NCI-H1105 treated with DMSO at 0.1 percent for 48 hours (cell line): ENCODE results near the gene TRRAP.
"Not testable (repeated sequence)": the region's sequence is repeated elsewhere in the genome, so short reads cannot be mapped to it uniquely, and the experiment has no call there.

Experiments
- DNase-seq: peaks from one replicate; lab custom pipeline; 2025; lab: John Stamatoyannopoulos, UW

The TRRAP gene

DNA sequence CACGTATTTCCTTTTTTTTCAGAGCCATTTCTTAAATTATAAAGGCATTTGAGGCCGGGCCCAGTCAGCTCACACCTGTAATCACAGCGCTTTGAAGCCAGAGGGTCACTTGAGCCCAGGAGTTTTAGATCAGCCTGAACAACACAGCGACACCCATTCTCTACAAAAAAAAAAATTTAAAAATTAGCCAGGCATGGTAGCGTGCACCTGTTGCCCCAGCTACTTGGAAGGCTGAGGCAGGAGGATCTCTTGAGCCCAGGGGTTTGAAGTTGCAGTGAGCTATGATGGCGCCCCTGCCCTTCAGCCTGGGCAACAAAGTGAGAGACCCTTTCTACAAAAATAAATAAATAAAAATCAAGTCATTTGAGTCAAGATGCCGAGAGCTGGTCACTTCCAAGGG is 11.6 kb upstream of the TRRAP start:
- DNase-seq = no peak

DNA sequence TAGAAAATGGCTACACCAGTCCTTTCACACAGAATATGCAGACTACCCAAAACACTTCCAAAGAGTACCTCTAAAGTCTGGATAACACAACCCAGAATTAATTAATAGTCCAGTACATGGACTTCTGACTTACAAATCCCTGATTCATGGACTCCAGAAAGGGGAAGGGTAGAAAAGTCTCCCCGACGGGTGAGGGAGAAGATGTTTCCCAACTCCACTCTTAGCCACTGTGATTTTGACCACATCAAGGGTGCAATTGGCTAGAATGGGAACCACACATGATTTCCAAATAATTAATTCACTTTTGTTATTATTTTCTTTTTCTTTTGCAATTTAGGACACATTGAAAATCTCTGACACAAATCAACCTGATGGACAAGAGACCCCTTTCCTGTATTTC is 9.9 kb upstream of the TRRAP start:
- no peak for DNase-seq

DNA sequence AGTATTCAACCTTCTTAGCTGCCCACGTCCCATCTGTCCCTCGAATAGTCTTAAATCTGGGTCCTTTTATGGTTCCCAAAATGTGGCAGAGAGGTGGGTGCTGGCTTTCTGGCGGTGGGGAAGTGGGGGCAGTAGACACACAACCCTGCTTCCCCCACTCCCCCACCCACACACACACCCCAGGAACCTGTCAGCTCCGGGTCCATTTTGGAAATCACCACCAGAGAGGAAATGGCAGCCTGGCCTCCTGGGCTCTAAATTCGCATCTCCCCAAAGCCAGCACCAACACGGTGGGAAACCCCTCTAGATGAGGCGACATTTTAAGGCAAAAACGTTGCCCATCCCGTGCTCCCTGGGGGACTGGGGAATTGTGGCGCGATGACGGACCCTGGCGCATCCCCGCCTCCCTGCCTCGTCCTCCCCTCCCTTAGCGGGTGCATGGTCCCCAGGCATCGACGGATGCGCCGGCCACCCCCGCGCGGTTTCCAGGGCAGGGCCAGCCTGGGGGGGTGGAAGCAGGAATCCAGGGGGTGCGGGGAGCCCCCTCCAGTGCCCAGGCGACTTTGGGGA is 9.2 kb upstream of the TRRAP start:
- no peak for DNase-seq

DNA sequence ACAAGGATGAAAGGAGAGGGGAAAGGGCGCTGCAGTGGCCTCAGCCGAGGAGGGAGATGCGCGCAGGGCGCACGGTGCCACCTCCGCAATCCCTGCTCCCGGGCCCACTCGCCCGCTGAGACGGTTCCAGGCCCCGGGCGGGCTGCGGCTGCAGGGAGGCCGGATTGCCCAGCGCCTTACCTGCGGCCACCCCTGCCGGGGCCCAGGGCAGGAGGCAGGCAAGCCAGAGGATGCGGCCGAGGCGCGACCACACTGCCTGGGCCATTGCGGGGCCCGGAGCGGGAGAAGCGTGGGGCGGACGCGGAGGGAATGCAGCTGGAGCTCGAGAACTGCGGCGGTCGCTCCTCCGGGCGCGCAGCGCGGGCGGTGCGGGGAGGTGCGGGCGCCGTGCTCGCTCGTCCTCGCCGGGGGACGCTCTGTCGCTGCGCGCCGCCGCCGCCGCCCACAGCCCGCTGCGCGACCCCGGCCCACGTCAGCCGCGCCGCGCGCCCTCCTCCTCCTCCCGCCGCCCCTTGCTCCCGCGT is 8.7 kb upstream of the TRRAP start, which contains the start of gene TMEM130:
TSS of gene TMEM130 (minus strand) at position 418 of the 524 bp plus-strand sequence. CDS start at position 265, 153 bp downstream.
- DNase-seq = no peak

DNA sequence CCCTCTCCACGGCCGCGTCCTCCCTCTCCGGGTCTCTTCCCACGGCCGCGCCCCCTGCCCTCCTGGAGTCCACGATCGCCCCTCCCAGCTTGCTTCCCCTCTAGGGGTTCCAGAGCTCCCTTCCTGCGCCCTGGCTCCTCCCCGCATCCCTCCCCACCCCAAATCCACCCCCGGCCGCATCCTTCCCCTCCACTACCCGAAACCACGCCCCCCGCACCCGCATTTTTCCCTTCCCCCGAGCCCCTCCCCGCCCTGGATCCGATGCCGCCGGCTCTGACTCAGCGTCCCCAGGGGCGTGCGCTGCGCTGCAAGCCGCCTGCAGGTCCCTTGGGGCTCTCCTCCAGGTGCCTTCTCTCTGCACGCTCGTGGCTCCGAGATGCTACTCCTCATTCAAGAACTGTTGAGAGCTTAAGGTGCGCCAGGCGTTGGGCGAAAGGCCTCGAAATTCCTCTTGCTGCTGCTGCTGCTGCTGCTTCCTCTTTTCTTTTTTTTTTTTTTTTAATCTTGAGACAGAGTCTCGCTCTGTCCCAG is 8.1 kb upstream of the TRRAP start:
- DNase-seq = peak; percentile 67

DNA sequence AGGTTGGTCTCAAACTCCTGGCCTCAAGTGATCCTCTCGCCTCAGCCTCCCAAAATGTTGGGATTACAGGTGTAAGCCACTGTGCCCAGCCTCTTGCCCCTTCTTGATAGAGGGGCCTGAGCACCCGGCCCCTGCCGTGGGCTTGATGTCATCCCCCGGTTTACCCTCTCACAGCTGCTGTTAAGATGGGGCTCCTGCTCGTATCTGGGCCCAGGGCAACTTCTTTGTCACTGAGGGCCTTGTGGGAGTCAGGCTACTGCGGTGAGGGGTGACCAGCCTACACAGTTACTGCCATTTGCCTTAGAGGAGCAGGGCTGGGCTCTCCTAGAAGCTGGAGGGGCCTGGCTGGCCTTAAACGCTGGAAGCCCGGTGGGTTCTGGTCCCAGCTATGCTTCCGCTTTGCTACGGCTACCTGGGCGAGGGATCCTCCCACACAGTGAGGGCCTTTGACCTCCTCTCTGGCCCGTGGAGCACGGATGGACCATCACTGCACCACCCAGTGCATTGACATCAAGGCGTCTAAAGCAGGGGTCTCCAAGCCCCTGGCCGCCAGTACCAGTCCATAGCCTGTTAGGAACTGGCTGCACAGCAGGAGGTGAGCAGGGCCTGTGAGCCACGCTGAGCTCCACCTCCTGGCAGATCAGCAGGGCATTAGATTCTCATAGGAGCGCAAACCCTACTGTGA is 7.4 kb upstream of the TRRAP start:
- DNase-seq = no peak

DNA sequence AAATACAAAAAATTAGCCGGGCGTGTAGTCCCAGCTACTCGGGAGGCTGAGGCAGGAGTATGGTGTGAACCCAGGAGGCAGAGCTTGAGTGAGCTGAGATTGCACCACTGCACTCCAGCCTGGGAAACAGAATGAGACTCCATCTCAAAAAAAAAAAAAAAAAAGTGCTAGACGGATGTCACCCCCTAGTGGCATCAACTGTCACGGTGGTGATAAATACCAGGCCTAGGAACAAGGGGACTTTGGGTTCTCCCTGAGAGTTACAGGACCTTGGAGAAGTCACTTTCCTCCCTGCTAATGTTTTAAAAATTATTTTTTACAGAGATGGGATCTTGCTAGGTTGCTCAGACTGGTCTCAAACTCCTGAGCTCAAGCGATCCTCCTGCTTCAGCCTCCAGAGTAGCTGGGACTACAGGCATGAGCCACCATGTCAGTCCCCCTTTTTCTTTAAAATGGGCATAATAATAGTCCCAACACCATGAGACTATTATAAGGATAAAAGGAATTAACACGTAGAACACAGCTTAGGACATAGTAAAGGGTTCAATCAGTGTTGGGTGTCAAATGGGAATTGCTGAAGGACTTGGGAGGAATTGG is 5.9 kb upstream of the TRRAP start:
- DNase-seq = no peak

DNA sequence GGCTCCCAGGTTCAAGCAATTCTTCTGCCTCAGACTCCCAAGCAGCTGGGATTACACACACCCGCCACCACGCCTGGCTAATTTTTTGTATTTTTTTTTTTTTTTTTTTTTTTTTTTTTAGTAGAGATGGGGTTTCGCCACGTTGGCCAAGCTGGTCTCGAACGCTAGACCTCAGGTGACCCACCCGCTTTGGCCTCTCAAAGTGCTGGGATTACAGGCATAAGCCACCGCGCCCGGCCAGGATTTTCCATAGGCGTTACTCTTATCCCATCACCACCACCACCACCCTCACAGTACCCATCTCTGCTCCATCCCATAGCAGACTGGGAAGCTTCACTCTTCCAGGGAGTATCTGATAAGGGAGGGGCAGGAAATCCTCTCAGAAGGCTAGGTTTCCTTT is 4.7 kb upstream of the TRRAP start:
- not testable (repeated sequence) for DNase-seq

DNA sequence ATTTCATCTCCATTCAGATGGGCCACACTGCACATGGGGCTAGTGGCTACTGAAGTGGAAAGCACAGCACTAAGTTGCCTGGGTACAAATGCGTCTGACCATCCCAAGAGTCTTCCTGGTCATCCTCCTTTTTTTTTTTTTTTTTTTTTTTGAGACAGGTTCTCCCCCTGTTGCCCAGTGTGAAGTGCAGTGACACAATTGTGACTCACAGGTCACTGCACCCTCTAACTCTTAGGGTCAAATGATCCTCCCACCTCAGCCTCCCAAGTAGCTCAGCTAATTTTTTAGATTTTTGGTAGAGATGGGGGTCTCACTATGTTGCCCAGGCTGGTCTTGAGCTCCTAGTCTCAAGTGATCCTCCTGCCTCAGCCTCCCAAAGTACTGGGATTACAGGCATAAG is 3.4 kb upstream of the TRRAP start:
- no peak for DNase-seq

DNA sequence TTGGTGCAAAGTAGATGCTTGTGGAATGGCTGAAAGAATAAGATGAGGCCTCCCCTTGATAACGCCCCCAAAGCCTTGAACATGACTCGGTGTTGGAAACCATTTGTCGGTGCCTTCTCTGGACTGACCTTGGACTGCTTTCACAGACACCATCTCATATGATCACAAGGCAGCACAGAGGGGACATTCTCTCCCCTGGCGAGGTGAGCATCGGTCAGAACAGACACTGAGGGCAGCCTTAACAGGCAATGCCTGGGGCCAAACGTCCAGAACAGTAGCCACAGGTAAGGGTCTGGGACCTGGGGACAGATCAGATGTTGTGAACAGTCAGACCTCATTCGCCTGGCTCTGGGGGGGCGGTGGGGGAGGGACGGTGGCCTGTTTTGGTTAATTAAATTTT is 2.8 kb upstream of the TRRAP start:
- DNase-seq = no peak

DNA sequence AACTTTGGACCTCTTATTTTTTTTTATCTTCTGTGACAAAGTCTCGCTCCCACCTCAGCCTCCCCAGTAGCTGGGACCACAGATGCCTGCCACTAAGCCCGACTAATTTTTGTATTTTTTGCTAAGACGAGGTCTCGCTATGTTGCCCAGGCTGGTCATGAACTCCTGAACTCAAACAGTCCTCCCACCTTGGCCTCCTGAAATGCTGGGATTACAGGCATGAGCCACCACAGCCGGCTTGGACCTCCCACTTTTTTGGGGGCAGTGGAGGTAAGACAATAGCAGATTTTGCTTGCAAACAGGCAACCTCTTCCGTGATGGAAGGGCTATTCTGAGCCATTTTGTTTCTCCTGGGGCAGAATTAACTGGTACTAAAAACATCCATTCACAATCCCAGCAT is 1.2 kb upstream of the TRRAP start:
- DNase-seq = no peak

DNA sequence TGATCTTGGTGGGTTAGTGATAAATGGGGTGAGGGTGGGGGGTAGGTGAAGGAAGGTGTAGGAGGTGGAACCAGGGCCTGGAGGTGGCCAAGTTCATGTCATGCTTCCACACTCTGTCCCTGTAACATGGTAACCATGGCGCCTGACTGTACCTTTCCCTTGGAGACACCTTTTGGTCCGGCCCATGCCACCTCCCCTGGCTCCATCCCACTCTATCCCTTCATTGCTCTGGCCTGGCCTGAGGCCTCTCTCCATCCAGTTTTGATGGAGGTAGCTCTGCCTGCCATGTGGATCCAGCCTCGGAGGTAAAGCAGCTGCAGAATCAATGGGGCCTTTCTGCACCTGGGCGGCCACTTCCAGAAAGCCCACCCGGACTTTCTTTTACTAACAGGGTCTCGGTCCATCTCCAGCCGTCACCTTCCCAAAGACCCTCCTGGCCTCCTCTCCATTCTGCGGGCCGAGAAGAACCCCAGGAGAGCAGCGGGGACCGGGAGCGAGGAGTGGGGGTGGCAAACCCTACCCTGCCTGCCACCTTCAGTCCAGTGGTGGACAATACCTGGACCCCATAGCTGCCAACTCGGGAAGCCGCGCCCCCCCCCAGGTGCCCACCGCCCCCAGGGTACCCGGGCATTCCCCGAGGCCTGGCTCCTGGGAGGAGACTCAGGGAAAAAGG is 504 bp upstream of the TRRAP start:
- no peak for DNase-seq

DNA sequence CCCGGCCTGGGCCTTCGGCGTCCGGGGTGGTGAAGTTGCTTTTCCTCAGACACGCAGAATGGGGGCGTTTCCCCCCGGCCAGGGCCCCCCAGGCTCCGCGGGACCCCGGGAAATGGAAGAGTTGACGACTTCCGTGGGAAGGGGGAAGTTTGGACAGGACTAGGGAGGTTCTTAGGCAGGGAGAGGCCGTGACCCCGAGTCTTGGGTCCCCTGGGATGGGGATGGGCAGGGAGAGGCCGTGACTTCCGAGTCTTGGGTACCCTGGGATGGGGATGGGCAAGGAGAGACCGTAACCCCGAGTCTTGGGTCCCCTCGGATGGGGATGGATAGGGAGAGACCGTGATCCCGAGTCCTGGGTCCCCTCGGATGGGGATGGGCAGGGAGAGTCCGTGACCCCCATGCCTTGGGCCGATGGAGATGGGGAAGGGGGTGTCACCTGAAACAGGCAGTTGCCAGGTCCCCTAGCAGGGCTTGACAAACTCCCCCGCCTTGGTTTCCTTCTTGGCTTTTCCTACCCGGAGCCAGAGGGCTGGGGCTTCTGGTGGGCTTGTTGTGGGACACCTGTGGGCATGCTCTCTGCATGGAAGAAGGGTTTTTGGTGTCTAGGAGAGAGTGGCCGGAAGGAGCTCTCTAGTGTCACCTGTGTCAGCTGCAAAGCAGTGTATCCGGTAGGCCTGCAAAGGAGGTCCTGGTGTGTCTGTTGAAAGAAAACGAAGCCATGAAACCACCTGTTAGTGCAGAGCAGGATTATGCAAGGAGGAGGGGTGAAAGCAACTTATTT is 1.1 kb downstream of the TRRAP start:
- DNase-seq = no peak

DNA sequence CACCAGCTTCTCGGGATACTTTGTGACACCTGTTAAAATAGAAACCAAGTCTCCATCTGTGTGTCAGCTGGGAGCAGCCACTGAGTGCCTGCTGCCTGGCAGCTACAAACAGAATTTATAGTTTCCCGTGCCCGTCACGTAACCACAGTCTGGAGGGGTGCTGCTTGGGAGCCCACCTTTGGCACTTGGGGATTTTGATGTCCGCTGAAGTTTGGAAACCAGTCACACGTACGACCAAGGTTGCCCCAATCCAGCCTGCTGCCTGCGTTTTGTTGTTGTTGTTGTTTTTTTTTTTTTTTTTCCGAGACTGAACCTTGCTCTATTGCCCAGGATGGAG is 1.6 kb downstream of the TRRAP start:
- DNase-seq = no peak

DNA sequence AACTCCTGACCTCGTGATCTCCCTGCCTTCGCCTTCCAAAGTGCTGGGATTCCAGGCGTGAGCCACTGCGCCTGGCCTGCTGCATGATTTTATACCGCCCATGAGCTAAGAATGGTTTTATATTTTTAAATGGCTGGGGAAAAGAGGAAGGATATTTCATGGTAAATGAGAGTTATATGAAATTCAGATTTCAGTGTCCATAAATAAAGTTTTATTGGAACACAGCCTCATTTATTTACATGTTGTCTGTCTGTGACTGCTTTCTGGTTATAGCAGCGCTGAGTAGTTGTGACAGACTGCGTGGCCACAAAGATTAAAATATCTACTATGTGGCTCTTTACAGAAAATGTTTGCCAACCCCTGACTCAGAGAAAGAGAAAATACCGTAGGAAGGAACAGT is 2.2 kb downstream of the TRRAP start:
- DNase-seq = no peak

DNA sequence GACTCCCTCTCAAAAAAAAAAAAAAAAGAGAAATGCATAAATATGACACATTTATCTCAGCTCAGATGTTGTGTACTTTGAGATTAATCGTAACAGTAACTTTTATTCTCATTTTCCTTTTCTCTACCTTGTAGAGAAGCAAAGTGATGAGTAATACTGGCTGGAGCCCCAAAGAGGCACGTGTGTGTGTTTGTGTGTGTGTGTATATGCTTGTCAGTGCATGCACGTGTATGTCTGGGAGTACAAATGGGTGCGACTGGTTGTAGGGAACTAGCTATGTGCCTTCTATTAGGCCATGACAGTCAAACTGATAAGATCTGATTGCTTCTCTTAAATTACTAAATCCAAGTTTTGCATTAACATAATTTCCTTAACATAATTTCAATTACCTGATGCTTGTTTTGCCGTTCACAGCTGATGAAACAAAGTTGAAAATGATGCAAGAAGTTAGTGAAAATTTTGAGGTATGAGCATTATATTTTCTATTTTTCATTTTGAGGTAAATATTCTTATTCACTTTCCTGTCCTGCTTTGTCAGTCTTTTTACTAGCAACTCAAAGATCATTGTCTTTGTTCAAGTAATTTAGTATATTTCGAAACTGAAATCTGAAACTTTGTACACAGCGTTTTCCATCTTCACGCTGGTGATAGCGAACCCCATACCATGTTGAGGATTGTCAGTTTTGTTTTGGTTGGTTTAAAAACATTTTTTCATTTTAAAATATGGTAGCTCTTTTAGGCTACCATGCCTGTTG is 3.4 kb downstream of the TRRAP start:
- DNase-seq = no peak

DNA sequence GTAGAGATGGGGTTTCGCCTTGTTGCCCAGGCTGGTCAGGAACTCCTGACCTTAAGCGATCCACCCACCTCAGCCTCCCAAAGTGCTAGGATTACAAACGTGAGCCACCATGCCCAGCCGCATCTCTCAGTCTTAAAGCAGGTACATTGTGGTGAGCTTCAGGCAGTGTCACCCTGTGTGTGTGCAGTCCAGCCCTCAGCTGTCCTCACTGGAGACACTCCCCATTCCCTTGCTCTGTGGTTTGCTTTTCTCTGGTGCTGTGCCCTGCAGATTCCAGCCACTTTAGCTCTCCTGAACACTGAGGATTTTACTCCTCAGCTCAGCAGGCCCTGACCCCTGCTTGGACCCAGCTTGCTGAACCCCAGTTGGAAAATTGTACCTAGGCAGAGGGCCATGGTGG is 6.1 kb downstream of the TRRAP start:
- DNase-seq = no peak

DNA sequence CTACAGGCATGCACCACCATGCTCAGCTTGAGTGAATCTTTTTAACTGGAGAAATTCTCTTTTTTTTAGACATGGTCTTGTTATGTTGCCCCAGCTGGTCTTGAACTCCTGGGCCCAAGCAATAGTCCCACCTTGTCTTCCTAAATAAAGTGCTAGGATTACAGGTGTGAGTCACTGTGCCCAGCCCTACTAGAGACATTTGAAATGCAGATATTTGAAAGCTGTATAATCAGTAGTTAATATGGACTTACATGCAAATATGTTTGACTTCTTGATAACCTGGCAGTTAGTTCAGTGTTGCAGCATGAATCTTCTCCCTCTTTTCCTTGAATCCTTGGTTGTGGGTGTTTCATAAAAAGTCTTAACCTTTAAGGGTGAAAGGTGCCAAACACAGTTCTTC is 8.7 kb downstream of the TRRAP start:
- DNase-seq = no peak

DNA sequence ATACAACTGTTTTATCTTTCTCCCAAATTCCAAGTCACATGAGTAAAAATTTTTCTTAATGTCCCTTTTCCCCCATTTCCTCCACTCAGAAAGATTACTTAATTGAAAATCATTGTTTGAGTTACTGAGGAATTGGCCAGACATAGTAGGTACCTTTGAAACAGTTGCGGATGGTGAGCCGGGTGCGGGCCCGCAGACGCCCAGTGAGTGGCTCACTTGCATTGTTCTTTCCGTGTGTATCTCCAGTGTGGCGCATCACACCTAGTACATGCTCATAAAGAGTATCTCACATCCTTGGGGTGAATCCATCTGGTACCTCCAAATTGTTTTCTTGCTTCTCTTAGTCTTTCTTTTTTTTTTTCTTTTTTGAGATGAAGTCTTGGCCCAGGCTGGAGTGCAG is 14.3 kb downstream of the TRRAP start:
- DNase-seq = no peak

DNA sequence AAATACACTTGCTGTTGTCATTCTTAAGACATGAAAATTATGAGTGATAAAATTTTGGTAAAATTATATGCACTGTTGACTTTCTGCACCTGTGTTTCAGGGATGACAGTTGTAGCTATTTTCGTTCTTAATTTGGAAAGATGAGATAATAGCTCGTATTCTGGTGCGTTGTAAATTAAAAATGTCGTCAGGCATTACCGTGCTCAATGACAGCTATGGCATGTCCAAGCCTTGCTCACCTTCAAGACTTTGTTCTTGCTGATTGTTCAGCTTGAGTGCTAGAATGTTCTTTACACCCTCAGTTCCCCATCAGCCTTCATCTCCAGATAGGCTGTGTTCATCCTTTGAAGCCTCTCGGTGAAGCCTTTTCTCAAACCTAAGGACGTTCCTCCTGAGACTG is 21.5 kb downstream of the TRRAP start:
- DNase-seq = no peak

DNA sequence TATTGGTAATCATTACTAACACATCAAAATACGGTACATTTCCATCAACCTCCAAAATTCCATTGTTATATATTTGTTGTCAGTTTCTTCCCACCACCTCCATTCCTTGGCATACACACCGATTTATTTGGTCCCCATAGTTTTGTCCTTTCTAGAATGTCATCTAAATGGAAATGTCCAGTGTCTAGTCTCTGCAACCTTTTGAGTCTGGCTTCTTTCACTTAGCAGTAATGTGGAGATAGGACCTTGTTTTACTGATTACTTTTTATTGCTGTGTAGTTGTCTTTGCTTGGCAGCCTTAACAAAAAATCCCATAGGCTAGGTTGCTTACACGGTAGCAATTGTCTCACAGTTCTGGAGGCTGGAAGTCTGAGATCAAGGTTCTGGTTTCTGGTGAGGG is 22.5 kb downstream of the TRRAP start:
- no peak for DNase-seq
